GM18870 (cell line): ENCODE results near the gene SSBP2.
"Not testable (repeated sequence)": the region's sequence is repeated elsewhere in the genome, so short reads cannot be mapped to it uniquely, and the experiment has no call there.

Experiments
- ATAC-seq: cut with Tn5 transposase; IDR thresholded peaks from one replicate; pipeline ENCODE4 v1.9.1; 2021; ENCODE audit warnings: moderate library complexity; ENCODE audit not compliant: unreplicated experiment

Gene SSBP2

GRCh38 chr5:81739291-81739690, 11.6 kb downstream of the SSBP2 start:
- no peak for ATAC-seq

GRCh38 chr5:81729276-81729675, 21.6 kb downstream of the SSBP2 start:
- no peak for ATAC-seq

- ATAC-seq = no peak
Observed at GRCh38 chr5:81728301-81728700, 22.6 kb downstream of the SSBP2 start.

- ATAC-seq = no peak
Observed at GRCh38 chr5:81726297-81726696, 24.6 kb downstream of the SSBP2 start.

- no peak for ATAC-seq
Observed at GRCh38 chr5:81724571-81724970, 26.3 kb downstream of the SSBP2 start.

- no peak for ATAC-seq
Observed at GRCh38 chr5:81724108-81724507, 26.8 kb downstream of the SSBP2 start.

GRCh38 chr5:81721049-81721448, 29.8 kb downstream of the SSBP2 start:
- no peak for ATAC-seq

GRCh38 chr5:81719743-81720345, 31.1 kb downstream of the SSBP2 start:
- ATAC-seq = no peak

- ATAC-seq = no peak
Observed at GRCh38 chr5:81718300-81718699, 32.6 kb downstream of the SSBP2 start.

GRCh38 chr5:81717860-81718259, 33.0 kb downstream of the SSBP2 start:
- ATAC-seq = no peak

GRCh38 chr5:81717226-81717625, 33.7 kb downstream of the SSBP2 start:
- ATAC-seq = no peak

GRCh38 chr5:81714076-81714475, 36.8 kb downstream of the SSBP2 start:
- not testable (repeated sequence) for ATAC-seq

- ATAC-seq = no peak
Observed at GRCh38 chr5:81708889-81709288, 42.0 kb downstream of the SSBP2 start.

- ATAC-seq = no peak
Observed at GRCh38 chr5:81703840-81704239, 47.1 kb downstream of the SSBP2 start.

- ATAC-seq = no peak
Observed at GRCh38 chr5:81700166-81700565, 50.7 kb downstream of the SSBP2 start.

- no peak for ATAC-seq
Observed at GRCh38 chr5:81698813-81699212, 52.1 kb downstream of the SSBP2 start.

- no peak for ATAC-seq
Observed at GRCh38 chr5:81696418-81697397, 54.2 kb downstream of the SSBP2 start.

GRCh38 chr5:81694726-81695125, 56.2 kb downstream of the SSBP2 start:
- ATAC-seq = no peak

- no peak for ATAC-seq
Observed at GRCh38 chr5:81688215-81688614, 62.7 kb downstream of the SSBP2 start.

- ATAC-seq = no peak
Observed at GRCh38 chr5:81687292-81687691, 63.6 kb downstream of the SSBP2 start.

GRCh38 chr5:81685471-81685870, 65.4 kb downstream of the SSBP2 start:
- no peak for ATAC-seq

- ATAC-seq = no peak
Observed at GRCh38 chr5:81679885-81680284, 71.0 kb downstream of the SSBP2 start.
